HL-60/S4 treated with phorbol 12-myristate 13-acetate at 8.2 ng/mL for 4 days and 3 days (cell line): ENCODE measurements around the gene LRRIQ4.

Experiments used
- in situ Hi-C: fragments of 300-500 bp; cut with MboI; formaldehyde crosslinking; loops from 2 replicates; pipeline ENCODE4 v1.15.0; 2022; ENCODE audit warnings: low sequenced_read_pairs

Gene LRRIQ4

GRCh38 chr3:169850618-169851017 is 37.9 kb downstream of the LRRIQ4 start:
- in situ Hi-C loops: no loop called here

DNA sequence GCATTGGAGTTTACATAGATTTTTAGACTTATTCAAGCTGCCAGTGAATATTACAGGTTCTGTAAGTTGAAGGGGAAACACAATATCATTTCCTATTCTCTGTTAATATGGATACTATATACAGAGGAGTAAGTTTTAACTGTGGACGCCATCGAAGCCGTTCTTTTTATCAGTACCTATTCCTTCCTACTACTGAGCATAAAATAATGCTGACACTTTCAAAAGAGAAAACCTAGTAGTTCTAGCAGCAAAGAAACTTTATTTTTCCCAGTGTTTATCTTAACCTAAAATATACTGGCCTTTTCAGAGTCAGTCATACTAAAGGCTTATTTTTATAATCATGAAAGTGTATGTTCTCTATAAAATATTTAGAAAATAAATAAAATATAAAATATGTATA is 42.8 kb downstream of the LRRIQ4 start:
- in situ Hi-C loops: no loop called here

GRCh38 chr3:169857811-169858210 is 45.1 kb downstream of the LRRIQ4 start:
- in situ Hi-C loops: no loop called here

DNA sequence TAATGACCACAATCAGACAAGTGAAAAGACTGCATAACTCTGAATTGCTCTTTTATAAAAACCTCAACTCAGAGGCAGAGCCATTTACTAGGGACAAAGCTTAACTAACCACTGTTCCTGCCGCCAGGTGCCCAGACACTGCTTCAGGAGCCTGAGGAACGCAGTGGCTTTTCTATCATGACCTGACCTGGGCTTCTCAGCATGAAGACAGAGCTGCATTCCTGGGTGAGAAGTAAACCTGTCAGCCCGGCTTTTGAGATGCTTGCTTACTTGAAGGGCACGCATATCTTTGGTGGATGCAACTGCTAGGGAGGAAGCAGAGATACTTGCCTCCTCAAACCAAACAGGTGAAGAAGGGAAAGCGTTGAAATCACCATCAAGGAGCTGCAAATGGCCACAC is 49.2 kb downstream of the LRRIQ4 start:
- in situ Hi-C loops: no loop called here

- in situ Hi-C loops: no loop called here
Observed at GRCh38 chr3:169863458-169863899, 50.8 kb downstream of the LRRIQ4 start.

DNA sequence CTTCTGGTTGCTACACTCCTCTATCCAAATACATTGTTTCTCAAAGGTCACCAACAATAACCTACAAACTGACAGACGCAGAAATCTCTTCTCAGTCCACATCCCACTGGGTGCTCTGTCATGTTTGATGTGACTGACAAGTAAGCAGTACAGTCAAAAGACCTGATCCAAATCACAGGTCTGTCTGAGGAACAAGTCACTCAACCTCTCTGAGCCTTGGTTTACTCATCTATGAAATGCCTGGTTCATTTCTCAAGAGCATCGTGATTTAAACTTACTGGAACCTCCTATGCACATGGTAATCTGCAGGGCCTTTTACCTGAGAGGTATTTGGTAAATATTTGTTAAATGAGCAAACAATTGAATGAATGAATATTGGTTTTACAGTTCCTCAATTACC is 51.6 kb downstream of the LRRIQ4 start:
- in situ Hi-C loops: no loop called here

DNA sequence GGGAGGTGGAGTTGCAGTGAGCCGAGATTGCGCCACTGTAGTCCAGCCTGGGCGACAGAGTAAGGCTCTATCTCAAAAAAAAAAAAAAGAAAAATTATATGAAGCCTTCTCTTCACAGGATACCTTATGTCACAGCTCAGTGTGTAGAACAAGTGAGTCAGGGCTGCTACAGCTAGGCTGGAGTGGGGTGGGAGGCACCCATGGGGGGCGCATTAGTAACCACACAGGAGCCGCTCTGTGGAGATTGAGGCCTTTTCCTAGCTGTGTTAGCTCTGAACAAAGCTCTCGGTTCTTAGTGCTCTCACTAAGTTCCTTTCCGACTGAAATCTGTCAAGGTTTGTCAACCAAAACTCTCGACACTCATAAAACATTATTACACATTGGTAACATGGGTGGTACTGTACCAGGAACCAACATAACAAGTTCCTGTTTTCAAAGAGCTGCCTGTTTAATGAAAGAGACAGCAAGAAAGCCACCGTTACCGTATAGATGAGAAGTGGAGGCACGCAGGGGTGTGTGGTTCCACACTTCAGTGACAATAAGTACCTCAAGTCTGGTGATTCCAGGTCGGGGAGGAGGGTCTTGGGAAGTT is 52.6 kb downstream of the LRRIQ4 start:
- in situ Hi-C loops: no loop called here

- in situ Hi-C loops: no loop called here
Observed at GRCh38 chr3:169867584-169868210, 55.0 kb downstream of the LRRIQ4 start.

DNA sequence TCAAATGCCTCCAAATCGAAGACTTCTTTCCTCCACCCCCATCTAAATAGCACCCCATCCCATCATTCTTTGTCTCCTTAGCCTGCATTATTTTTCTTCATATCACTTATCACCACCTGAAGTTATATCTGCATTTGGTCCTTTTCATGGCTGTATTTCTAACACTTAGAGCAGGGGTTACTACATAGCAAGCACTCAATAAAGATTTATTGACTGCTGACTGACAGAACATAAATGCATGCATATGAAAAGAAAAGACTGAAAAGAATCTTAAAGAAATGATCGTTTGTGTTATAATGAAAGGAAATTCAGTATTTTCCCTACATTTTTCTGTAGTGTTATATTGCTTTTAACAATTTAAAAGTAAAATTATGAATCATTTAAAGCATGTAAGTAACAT is 55.7 kb downstream of the LRRIQ4 start:
- in situ Hi-C loops: no loop called here

- in situ Hi-C loops: no loop called here
Observed at GRCh38 chr3:169869484-169870220, 57.0 kb downstream of the LRRIQ4 start, which contains the start of gene LRRC31. TSS of gene LRRC31 (minus strand) at chr3:169869935. CDS start at chr3:169869807, 128 bp downstream.

- in situ Hi-C loops: no loop called here
Observed at GRCh38 chr3:169871129-169871886, 58.6 kb downstream of the LRRIQ4 start.

GRCh38 chr3:169879013-169879557 is 66.4 kb downstream of the LRRIQ4 start:
- in situ Hi-C loops: no loop called here

- in situ Hi-C loops: no loop called here
Observed at GRCh38 chr3:169879845-169880575, 67.3 kb downstream of the LRRIQ4 start.

GRCh38 chr3:169880576-169881250 is 68.0 kb downstream of the LRRIQ4 start:
- in situ Hi-C loops: no loop called here

DNA sequence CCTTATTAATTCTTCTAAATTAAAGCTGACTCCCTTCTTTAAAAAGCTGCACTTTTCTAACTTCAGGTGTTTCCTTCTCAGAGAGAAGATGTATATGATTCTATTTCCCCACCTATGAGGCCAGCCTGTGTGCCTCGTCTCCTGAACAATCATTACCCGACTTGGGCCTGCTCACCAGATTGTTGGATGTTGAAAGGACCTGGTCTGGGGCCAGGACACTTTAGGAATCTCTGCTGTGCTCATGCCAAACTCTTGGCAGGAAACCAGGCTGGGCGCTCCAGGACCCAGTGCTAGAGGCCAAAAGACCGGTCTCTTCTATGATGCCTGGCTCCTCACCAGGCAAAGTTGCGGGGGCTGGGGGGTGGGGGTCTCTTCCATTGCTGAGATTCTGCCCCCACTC is 74.0 kb downstream of the LRRIQ4 start:
- in situ Hi-C loops: no loop called here
